Loucy (cell line): Measurements from ENCODE around the gene MACROD2.

Source experiments
- H2AFZ ChIP-seq: fragments of 200-600 bp; sonication (generic); 2 replicates; pipeline ENCODE4 v1.6.0; 2016; ENCODE audit warnings: antibody characterized with exemption, mild to moderate bottlenecking, low read length, moderate library complexity
- H3F3A ChIP-seq: fragments of 200-600 bp; 2 replicates; pipeline ENCODE4 v1.6.0; 2016; ENCODE audit warnings: antibody characterized with exemption, low read depth, mild to moderate bottlenecking
- H3K27me3 ChIP-seq: fragments of 200-600 bp; sonication (generic); 2 replicates; pipeline ENCODE4 v1.6.1; 2014; ENCODE audit warnings: low read length, mild to moderate bottlenecking; ENCODE audit not compliant: insufficient read depth, poor library complexity, severe bottlenecking
- H3K36me3 ChIP-seq: fragments of 200-600 bp; sonication (generic); 2 replicates; pipeline ENCODE4 v1.6.1; 2016; ENCODE audit warnings: low read length; ENCODE audit not compliant: insufficient read depth
- H3K4me1 ChIP-seq: fragments of 200-600 bp; sonication (generic); 2 replicates; pipeline ENCODE4 v1.5.1; 2014; ENCODE audit warnings: low read length, mild to moderate bottlenecking; ENCODE audit not compliant: insufficient read depth, poor library complexity, severe bottlenecking
- H3K4me2 ChIP-seq: fragments of 200-600 bp; sonication (generic); 2 replicates; pipeline ENCODE4 v1.6.0; 2014; ENCODE audit warnings: antibody characterized with exemption, low read length, low read depth, mild to moderate bottlenecking; ENCODE audit not compliant: poor library complexity, severe bottlenecking
- H3K4me3 ChIP-seq: fragments of 200-600 bp; sonication (generic); 2 replicates; pipeline ENCODE4 v1.5.1; 2014; ENCODE audit warnings: low read length, mild to moderate bottlenecking, mixed read lengths; ENCODE audit not compliant: poor library complexity, severe bottlenecking
- H3K79me2 ChIP-seq: fragments of 200-600 bp; sonication (generic); 2 replicates; pipeline ENCODE4 v1.6.1; 2014; ENCODE audit warnings: low read length; ENCODE audit not compliant: insufficient read depth
- H3K9ac ChIP-seq: fragments of 200-600 bp; sonication (generic); 2 replicates; pipeline ENCODE4 v1.6.0; 2014; ENCODE audit warnings: mild to moderate bottlenecking, low read depth, low read length, moderate library complexity; ENCODE audit not compliant: poor library complexity, severe bottlenecking
- H3K9me2 ChIP-seq: fragments of 200-600 bp; sonication (generic); replicated peaks from 2 replicates; pipeline ENCODE4 v1.6.1; 2016; ENCODE audit warnings: low read depth, low read length, mixed read lengths
- H3K9me3 ChIP-seq: fragments of 200-600 bp; sonication (generic); 2 replicates; pipeline ENCODE4 v1.6.1; 2014; ENCODE audit warnings: mild to moderate bottlenecking, antibody characterized with exemption, low read length, low read depth; ENCODE audit not compliant: insufficient read depth
- H4K20me1 ChIP-seq: fragments of 200-600 bp; sonication (generic); 2 replicates; pipeline ENCODE4 v1.6.0; 2014; ENCODE audit warnings: antibody characterized with exemption, low read length, mild to moderate bottlenecking; ENCODE audit not compliant: insufficient read depth, poor library complexity, severe bottlenecking
- CTCF ChIP-seq: fragments of 200-600 bp; sonication (generic); conservative IDR thresholded peaks from 2 replicates; pipeline ENCODE4 v1.5.1; 2014; ENCODE audit warnings: mild to moderate bottlenecking, antibody characterized with exemption, low read length
- EZH2phosphoT487 ChIP-seq: fragments of 200-600 bp; IDR thresholded peaks from 2 replicates; pipeline ENCODE4 v1.6.1; 2018; ENCODE audit warnings: antibody characterized with exemption, mild to moderate bottlenecking, moderate library complexity, borderline replicate concordance

The MACROD2 gene

DNA sequence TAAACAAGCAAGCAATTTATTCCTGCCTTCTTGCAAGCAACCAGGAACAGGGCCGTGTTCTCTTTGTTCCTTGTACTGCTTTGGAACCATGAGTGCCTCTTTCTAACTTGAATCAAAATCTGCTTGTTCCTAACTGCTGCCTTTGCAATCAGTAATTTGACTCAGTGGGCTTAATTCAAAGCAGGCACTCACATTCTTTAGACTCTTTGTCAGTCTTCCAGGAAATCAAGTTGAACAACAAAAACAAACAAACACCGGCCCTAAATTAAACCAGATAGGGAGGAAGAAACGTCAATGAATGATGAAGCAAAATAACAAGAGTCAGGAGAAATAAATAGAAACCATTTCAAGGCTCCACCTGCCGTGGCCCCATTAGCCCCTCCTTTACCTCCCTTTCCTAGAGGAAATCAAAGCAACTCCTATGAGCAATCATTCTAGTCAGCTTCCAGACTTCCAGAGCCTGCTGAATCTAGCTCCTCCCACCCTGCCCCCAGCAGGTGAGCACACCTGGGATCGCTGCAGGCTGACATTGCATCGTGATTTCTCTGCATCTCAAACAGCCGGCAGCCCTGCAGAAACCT, 924.3 kb downstream of the MACROD2 start:
- Histone ChIP-seq H3K79me2 (no peaks in the 10 kb centered on the region), H3K4me1 (no peaks in the 10 kb centered on the region), H3K4me2 (no peak overlapping the region), H3K27me3 (no peaks in the 10 kb centered on the region), H3K9me2 (no peaks in the 10 kb centered on the region), H3K9ac (no peak overlapping the region), H3K4me3 (no peak overlapping the region), H3F3A (no peaks in the 10 kb centered on the region), H3K9me3 (0 out of 2 replicates have a peak, but pooled peaks cover 2% of the 10 kb centered on the region), H2AFZ (no peak overlapping the region), H4K20me1 (no peaks in the 10 kb centered on the region), H3K36me3 (no peaks in the 10 kb centered on the region)
- no peak for TF ChIP-seq CTCF
- no peak for TF ChIP-seq EZH2phosphoT487

DNA sequence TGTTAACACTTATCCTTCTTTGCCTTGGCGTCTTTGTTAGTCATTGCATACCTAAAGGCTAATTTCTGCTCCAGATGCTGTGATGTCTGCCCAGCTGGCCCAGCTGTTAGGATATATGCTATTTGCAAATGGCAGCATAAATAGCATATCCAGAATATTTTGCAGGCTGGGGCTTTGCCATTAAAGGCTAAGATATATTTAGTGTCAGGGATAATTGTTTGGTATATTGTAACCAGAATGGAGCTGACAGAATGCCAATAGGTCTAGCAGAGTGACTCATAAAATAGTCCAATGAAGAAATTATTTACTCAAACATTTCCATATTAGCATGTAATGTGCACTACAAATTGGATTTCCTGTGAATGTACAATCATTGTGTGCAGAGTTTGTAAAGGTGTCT, 926.2 kb downstream of the MACROD2 start:
- Histone ChIP-seq H4K20me1 (no peaks in the 10 kb centered on the region), H3K4me3 (no peak overlapping the region), H3K9me2 (no peaks in the 10 kb centered on the region), H3F3A (no peaks in the 10 kb centered on the region), H3K27me3 (no peaks in the 10 kb centered on the region), H2AFZ (no peak overlapping the region), H3K36me3 (no peaks in the 10 kb centered on the region), H3K4me1 (no peaks in the 10 kb centered on the region), H3K9me3 (0 out of 2 replicates have a peak, but pooled peaks cover 2% of the 10 kb centered on the region), H3K4me2 (no peak overlapping the region), H3K9ac (no peak overlapping the region), H3K79me2 (no peaks in the 10 kb centered on the region)
- TF ChIP-seq CTCF (no peak), EZH2phosphoT487 (no peak)

GRCh38 chr20:14922503-14923267, 927.4 kb downstream of the MACROD2 start:
- Histone ChIP-seq H3K9me2 (no peaks in the 10 kb centered on the region), H3K79me2 (no peaks in the 10 kb centered on the region), H3K4me2 (no peak overlapping the region), H3F3A (no peaks in the 10 kb centered on the region), H3K9me3 (0 out of 2 replicates have a peak, but pooled peaks cover 2% of the 10 kb centered on the region), H2AFZ (no peak overlapping the region), H3K36me3 (no peaks in the 10 kb centered on the region), H3K9ac (no peak overlapping the region), H4K20me1 (no peaks in the 10 kb centered on the region), H3K4me3 (no peak overlapping the region), H3K4me1 (no peaks in the 10 kb centered on the region), H3K27me3 (no peaks in the 10 kb centered on the region)
- TF ChIP-seq CTCF: no peak
- TF ChIP-seq EZH2phosphoT487: no peak
